ENCODE data around the gene PRG3. TPM values are rescaled to one million over a fixed set of nuclear protein-coding genes. Genes with fewer than 3 reads are reported as not detected.

PRG3 gene
- total and polyA plus RNA-seq, 9 of the 15 experiments (the other 6 are each of a cell fraction or from before 2014, with no cell fraction given): 0.18 to 0.55 (median 0.38) TPM; not detected in 6

DNA sequence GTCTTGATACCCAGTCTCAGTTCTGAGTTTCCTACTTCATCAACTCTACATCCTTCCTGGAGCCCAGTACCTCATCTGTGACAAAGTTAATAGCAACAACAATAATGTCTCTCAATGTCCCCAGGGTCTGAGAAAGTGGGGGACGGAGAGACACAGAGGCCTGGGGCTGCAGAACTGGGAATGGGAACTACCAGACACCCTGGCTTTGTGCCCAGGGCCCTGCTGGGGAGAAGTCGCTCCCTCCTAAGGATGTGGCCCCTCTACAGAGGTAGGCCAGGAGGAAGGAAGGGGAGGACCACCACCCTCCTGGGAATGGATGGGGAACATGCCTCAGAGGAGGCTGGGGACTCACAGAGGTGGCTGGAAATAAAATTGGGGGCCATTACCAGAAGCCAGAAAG lies 5.5 kb downstream of the PRG3 start:
- Histone ChIP-seq H3K4me2 (ENCODE audit: insufficient read depth, low read length) (no peak overlapping the region), H3K4me1 (replicated peaks in 1 of 2; ENCODE audit: control insufficient read depth in 2 of 2, insufficient read depth in 2 of 2, low read length in 2 of 2) (peaks cover 5 to 6% of the 10 kb centered on the region in 2 experiments; a peak in 2 of 5 replicates), H3K36me3 (ENCODE audit: control insufficient read depth, insufficient read depth, low read length) (no peaks in the 10 kb centered on the region), H3K9ac (ENCODE audit: insufficient read depth in 1 of 2, low read depth in 2 of 2, low read length in 2 of 2) (no peak overlapping the region), H3K27ac (ENCODE audit: extremely low read depth, low read depth, low read length) (no peak overlapping the region), H2AFZ (ENCODE audit: low read depth, low read length) (no peak overlapping the region), H3K4me3 (no peak overlapping the region), H3K79me2 (ENCODE audit: control insufficient read depth, insufficient read depth, low read length) (no peaks in the 10 kb centered on the region), H3K9me1 (ENCODE audit: control insufficient read depth, insufficient read depth, low read length) (no peaks in the 10 kb centered on the region), H4K20me1 (replicated peaks; ENCODE audit: control insufficient read depth, insufficient read depth, low read length) (no peaks in the 10 kb centered on the region), H3K9me3 (replicated peaks; ENCODE audit: control insufficient read depth, insufficient read depth, low read depth, low read length) (no peaks in the 10 kb centered on the region), H3K27me3 (ENCODE audit: control insufficient read depth in 2 of 2, insufficient read depth in 2 of 2, low read length in 2 of 2) (peaks cover 6 to 7% of the 10 kb centered on the region in 2 experiments; a peak in 1 of 5 replicates)
- POLR2A ChIA-PET: no interaction called here
- TF ChIP-seq ZNF316 (IDR thresholded peaks at IDR 0.05) (no peak), ZNF79 (CRISPR knock-in tag; IDR thresholded peaks at IDR 0.05; ENCODE audit: low read depth) (no peak), ZZZ3 (IDR thresholded peaks at IDR 0.05) (no peak), YY1 (IDR thresholded peaks at IDR 0.05; ENCODE audit: borderline replicate concordance in 1 of 3, control insufficient read depth in 1 of 3, extremely low read depth in 1 of 3, insufficient read depth in 3 of 3, insufficient read length in 1 of 3, insufficient replicate concordance in 2 of 3, low read depth in 1 of 3, low read length in 2 of 3) (no peak), MECOM (CRISPR knock-in tag; IDR thresholded peaks at IDR 0.05) (no peak), ILK (tag; IDR thresholded peaks at IDR 0.05; ENCODE audit: borderline replicate concordance, low read depth) (no peak), ILF3 (IDR thresholded peaks at IDR 0.05; ENCODE audit: borderline replicate concordance) (no peak), ZNF384 (IDR thresholded peaks at IDR 0.05; ENCODE audit: low read depth, low read length) (no peak), EGR1 (conservative IDR thresholded peaks at IDR 0.05) (no peak), KAT8 (IDR thresholded peaks at IDR 0.05; ENCODE audit: low read depth) (no peak), GATAD2B (IDR thresholded peaks at IDR 0.05; ENCODE audit: borderline replicate concordance) (no peak), HNRNPUL1 (IDR thresholded peaks at IDR 0.05; ENCODE audit: low read length) (no peak)
- TF ChIP-seq, protein P1, sequence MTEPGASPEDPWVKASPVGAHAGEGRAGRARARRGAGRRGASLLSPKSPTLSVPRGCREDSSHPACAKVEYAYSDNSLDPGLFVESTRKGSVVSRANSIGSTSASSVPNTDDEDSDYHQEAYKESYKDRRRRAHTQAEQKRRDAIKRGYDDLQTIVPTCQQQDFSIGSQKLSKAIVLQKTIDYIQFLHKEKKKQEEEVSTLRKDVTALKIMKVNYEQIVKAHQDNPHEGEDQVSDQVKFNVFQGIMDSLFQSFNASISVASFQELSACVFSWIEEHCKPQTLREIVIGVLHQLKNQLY (CRISPR knock-in tag; conservative IDR thresholded peaks at IDR 0.05): no peak
- TF ChIP-seq, protein P2, sequence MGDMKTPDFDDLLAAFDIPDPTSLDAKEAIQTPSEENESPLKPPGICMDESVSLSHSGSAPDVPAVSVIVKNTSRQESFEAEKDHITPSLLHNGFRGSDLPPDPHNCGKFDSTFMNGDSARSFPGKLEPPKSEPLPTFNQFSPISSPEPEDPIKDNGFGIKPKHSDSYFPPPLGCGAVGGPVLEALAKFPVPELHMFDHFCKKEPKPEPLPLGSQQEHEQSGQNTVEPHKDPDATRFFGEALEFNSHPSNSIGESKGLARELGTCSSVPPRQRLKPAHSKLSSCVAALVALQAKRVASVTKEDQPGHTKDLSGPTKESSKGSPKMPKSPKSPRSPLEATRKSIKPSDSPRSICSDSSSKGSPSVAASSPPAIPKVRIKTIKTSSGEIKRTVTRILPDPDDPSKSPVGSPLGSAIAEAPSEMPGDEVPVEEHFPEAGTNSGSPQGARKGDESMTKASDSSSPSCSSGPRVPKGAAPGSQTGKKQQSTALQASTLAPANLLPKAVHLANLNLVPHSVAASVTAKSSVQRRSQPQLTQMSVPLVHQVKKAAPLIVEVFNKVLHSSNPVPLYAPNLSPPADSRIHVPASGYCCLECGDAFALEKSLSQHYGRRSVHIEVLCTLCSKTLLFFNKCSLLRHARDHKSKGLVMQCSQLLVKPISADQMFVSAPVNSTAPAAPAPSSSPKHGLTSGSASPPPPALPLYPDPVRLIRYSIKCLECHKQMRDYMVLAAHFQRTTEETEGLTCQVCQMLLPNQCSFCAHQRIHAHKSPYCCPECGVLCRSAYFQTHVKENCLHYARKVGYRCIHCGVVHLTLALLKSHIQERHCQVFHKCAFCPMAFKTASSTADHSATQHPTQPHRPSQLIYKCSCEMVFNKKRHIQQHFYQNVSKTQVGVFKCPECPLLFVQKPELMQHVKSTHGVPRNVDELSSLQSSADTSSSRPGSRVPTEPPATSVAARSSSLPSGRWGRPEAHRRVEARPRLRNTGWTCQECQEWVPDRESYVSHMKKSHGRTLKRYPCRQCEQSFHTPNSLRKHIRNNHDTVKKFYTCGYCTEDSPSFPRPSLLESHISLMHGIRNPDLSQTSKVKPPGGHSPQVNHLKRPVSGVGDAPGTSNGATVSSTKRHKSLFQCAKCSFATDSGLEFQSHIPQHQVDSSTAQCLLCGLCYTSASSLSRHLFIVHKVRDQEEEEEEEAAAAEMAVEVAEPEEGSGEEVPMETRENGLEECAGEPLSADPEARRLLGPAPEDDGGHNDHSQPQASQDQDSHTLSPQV (IDR thresholded peaks at IDR 0.05): no peak
- ATAC-seq: no peak
- CTCF ChIA-PET (ENCODE audit: low intra/inter-chr PET ratio): no interaction called here
- DNase-seq (ENCODE audit: extremely low read depth in 1 of 4, low spot score in 3 of 4): no peak
- in situ Hi-C loops (cut with MboI) (no loop called here), intact Hi-C loops (cut with micrococcal nuclease) (no loop called here)
- 41% methylated on average over 2 of the region's 2 CpGs for WGBS (ENCODE audit: insufficient coverage, low coverage, missing lambda C conversion rate)
- no peak for FAIRE-seq
- no TSS peak for BruUV-seq (replicated peaks)

Measured in K562 (cell line).